Measurements from ENCODE around the gene RPL10A.

- TF ChIP-seq, protein P1, sequence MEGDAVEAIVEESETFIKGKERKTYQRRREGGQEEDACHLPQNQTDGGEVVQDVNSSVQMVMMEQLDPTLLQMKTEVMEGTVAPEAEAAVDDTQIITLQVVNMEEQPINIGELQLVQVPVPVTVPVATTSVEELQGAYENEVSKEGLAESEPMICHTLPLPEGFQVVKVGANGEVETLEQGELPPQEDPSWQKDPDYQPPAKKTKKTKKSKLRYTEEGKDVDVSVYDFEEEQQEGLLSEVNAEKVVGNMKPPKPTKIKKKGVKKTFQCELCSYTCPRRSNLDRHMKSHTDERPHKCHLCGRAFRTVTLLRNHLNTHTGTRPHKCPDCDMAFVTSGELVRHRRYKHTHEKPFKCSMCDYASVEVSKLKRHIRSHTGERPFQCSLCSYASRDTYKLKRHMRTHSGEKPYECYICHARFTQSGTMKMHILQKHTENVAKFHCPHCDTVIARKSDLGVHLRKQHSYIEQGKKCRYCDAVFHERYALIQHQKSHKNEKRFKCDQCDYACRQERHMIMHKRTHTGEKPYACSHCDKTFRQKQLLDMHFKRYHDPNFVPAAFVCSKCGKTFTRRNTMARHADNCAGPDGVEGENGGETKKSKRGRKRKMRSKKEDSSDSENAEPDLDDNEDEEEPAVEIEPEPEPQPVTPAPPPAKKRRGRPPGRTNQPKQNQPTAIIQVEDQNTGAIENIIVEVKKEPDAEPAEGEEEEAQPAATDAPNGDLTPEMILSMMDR (CRISPR knock-in tag; IDR thresholded peaks at IDR 0.05), result no peak
- TF ChIP-seq NFE2 (CRISPR knock-in tag; IDR thresholded peaks at IDR 0.05) (no peak), CHCHD3 (CRISPR knock-in tag; IDR thresholded peaks at IDR 0.05) (no peak), POLR2AphosphoS5 (IDR thresholded peaks at IDR 0.05; ENCODE audit: low read depth, low read length) (no peak)
- TF ChIP-seq, protein P2, sequence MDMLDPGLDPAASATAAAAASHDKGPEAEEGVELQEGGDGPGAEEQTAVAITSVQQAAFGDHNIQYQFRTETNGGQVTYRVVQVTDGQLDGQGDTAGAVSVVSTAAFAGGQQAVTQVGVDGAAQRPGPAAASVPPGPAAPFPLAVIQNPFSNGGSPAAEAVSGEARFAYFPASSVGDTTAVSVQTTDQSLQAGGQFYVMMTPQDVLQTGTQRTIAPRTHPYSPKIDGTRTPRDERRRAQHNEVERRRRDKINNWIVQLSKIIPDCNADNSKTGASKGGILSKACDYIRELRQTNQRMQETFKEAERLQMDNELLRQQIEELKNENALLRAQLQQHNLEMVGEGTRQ (IDR thresholded peaks at IDR 0.05; ENCODE audit: low read depth, low read length), result no peak
- TF ChIP-seq, protein P2 (CRISPR knock-in tag; IDR thresholded peaks at IDR 0.05; ENCODE audit: borderline replicate concordance), result no peak; the same call in 1 of the 2 replicates
- TF ChIP-seq, protein P3, sequence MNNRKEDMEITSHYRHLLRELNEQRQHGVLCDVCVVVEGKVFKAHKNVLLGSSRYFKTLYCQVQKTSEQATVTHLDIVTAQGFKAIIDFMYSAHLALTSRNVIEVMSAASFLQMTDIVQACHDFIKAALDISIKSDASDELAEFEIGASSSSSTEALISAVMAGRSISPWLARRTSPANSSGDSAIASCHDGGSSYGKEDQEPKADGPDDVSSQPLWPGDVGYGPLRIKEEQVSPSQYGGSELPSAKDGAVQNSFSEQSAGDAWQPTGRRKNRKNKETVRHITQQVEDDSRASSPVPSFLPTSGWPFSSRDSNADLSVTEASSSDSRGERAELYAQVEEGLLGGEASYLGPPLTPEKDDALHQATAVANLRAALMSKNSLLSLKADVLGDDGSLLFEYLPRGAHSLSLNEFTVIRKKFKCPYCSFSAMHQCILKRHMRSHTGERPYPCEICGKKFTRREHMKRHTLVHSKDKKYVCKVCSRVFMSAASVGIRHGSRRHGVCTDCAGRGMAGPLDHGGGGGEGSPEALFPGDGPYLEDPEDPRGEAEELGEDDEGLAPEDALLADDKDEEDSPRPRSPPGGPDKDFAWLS (CRISPR knock-in tag; IDR thresholded peaks at IDR 0.05; ENCODE audit: borderline replicate concordance), result no peak
- TF ChIP-seq, protein P4, sequence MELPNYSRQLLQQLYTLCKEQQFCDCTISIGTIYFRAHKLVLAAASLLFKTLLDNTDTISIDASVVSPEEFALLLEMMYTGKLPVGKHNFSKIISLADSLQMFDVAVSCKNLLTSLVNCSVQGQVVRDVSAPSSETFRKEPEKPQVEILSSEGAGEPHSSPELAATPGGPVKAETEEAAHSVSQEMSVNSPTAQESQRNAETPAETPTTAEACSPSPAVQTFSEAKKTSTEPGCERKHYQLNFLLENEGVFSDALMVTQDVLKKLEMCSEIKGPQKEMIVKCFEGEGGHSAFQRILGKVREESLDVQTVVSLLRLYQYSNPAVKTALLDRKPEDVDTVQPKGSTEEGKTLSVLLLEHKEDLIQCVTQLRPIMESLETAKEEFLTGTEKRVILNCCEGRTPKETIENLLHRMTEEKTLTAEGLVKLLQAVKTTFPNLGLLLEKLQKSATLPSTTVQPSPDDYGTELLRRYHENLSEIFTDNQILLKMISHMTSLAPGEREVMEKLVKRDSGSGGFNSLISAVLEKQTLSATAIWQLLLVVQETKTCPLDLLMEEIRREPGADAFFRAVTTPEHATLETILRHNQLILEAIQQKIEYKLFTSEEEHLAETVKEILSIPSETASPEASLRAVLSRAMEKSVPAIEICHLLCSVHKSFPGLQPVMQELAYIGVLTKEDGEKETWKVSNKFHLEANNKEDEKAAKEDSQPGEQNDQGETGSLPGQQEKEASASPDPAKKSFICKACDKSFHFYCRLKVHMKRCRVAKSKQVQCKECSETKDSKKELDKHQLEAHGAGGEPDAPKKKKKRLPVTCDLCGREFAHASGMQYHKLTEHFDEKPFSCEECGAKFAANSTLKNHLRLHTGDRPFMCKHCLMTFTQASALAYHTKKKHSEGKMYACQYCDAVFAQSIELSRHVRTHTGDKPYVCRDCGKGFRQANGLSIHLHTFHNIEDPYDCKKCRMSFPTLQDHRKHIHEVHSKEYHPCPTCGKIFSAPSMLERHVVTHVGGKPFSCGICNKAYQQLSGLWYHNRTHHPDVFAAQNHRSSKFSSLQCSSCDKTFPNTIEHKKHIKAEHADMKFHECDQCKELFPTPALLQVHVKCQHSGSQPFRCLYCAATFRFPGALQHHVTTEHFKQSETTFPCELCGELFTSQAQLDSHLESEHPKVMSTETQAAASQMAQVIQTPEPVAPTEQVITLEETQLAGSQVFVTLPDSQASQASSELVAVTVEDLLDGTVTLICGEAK (IDR thresholded peaks at IDR 0.05), result no peak
- TF ChIP-seq, protein P4 (CRISPR knock-in tag; IDR thresholded peaks at IDR 0.05), result no peak
These were observed 30.3 kb downstream of the RPL10A start for GRCh38 chr6:35498422-35499067.
